Activated naive CD4-positive, alpha-beta T cell treated with anti-CD3 and anti-CD28 coated beads, Interleukin-2, amount 10 ng/mL, durations not matched to agents 7 days and 5 days (primary cell): ENCODE results near the gene NUP153.

Experiments
- CTCF ChIA-PET: fragments of 350-600 bp; sonication (Branson Sonifier 250); formaldehyde crosslinking; loops from one replicate; lab custom pipeline; 2021; ENCODE audit warnings: antibody characterized with exemption; lab: Charles Lee
- DNase-seq: peaks from one replicate; pipeline ENCODE4 v3.0.0-alpha.2; 2020
- H3K27ac Mint-ChIP-seq: one replicate; pipeline ENCODE4 v1.8.0; 2021; ENCODE audit warnings: mild to moderate bottlenecking, moderate library complexity, mixed read lengths
- H3K27me3 Mint-ChIP-seq: one replicate; pipeline ENCODE4 v1.8.0; 2021; ENCODE audit warnings: mild to moderate bottlenecking, mixed read lengths
- H3K36me3 Mint-ChIP-seq: one replicate; pipeline ENCODE4 v1.8.0; 2021; ENCODE audit warnings: mixed read lengths
- H3K4me1 Mint-ChIP-seq: one replicate; pipeline ENCODE4 v1.8.0; 2021; ENCODE audit warnings: mixed read lengths
- H3K4me3 Mint-ChIP-seq: one replicate; pipeline ENCODE4 v1.8.0; 2021; ENCODE audit warnings: mild to moderate bottlenecking, moderate library complexity, mixed read lengths
- H3K9me3 Mint-ChIP-seq: one replicate; pipeline ENCODE4 v1.8.0; 2021; ENCODE audit warnings: mixed read lengths

Gene NUP153

DNA sequence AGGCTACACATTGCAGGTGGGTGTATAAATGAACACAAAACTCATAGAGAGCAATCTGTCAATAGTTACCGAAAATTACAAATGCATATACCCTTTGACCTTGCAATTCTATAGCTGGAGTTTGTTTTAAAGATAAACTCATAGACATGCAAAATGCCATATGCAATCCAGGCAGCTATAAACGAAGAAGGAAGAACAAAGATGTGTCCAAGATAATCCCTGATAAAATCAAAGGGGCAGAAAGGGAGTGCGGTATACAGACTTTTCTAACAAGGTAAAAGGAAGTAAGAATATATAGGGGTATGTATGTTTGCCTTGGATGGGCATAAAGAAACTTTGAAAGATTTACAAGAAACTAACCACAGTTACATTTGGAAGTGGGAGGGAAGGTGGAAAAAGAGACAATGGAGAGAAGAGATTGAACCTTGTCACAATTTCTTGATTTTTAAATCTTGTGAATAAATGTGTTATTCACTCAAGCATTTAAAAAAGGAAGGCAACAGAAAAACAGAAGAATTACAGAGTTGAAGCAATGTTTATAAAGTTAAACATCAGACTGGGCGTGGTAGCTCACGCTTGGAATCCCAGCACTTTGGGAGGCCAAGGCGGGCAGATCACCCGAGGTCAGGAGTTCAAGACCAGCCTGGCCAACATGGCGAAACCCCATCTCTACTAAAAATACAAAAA is 76.8 kb downstream of the NUP153 start:
- H3K27ac Mint-ChIP-seq = no peak overlapping the region
- CTCF ChIA-PET = no interaction called here

DNA sequence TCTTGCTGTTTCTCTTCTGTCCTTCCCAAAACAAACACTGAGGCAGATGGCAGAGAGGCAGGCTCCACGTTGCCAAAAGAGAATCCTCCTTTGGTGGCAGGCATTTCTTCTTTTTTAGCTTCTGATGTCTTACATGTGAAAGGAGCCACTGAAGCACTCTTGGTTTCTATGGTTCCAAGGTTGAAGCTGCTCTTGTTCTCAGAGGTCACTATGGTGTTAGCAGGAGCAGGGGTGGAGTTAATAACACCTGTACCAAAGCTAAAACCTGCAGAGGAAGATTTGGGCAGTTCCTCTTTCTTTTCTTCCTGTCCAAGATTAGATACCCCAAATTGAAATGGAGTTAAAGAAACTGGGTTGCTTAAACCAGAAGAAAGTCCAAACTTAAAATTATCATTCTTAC is 77.9 kb downstream of the NUP153 start:
- CTCF ChIA-PET = no interaction called here
- Mint-ChIP-seq H3K4me1 (peaks cover 17% of the 10 kb centered on the region), H3K36me3 (peaks cover 63% of the 10 kb centered on the region)

More for the DNA sequence above, 76.8 kb downstream of the NUP153 start:
- Mint-ChIP-seq H3K9me3 (no peaks in the 10 kb centered on the region), H3K4me1 (peaks cover 26% of the 10 kb centered on the region), H3K4me3 (no peak overlapping the region), H3K27me3 (no peaks in the 10 kb centered on the region), H3K36me3 (peaks cover 61% of the 10 kb centered on the region)
- DNase-seq = no peak

DNA sequence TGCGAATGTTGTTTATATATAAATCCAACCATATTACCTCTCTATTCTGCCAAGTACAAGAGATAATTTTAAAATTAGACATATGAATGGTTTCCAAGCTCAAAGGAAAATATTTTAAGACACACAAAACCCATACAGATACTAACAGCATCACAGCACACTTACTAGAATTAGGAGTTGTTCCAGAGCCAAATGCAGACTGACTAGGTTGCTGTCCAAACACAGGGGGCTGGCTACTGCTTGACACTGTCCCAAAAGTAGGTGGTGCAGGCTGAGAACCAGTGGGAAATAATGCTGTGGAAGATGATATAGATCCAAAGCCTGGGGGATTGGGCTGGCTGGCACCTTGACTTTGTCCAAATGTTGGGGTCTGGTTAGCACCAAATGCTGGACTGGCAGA is 82.3 kb downstream of the NUP153 start:
- Mint-ChIP-seq H3K4me3 (no peak overlapping the region), H3K27ac (peak overlapping the region; percentile 19), H3K27me3 (no peaks in the 10 kb centered on the region), H3K9me3 (no peaks in the 10 kb centered on the region), H3K4me1 (peaks cover 15% of the 10 kb centered on the region), H3K36me3 (peaks cover 59% of the 10 kb centered on the region)
- no peak for DNase-seq
- CTCF ChIA-PET = no interaction called here

More for the DNA sequence above, 77.9 kb downstream of the NUP153 start:
- H3K27me3 Mint-ChIP-seq = no peaks in the 10 kb centered on the region
- no peaks in the 10 kb centered on the region for H3K9me3 Mint-ChIP-seq
- no peak overlapping the region for H3K27ac Mint-ChIP-seq
- DNase-seq = no peak
- no peak overlapping the region for H3K4me3 Mint-ChIP-seq

DNA sequence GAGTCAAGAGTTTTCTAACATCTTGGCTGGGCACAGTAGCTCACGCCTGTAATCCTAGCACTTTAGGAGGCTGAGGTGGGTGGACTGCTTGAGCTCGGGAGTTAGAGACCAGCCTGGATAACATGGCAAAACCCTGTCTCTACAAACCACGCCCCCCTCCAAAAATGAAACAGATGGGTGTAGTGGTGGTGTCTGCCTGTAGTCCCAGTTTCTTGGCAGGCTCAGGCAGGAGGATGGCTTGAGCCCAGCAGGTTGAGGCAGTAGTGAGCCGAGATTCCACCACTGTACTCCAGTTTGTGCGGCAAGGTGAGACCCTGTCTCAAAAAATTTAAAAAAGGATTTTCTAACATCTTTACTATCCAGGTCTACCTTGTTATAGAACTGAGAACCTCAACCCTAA is 84.6 kb downstream of the NUP153 start:
- Mint-ChIP-seq H3K4me1 (peaks cover 15% of the 10 kb centered on the region), H3K9me3 (no peaks in the 10 kb centered on the region), H3K4me3 (no peak overlapping the region), H3K36me3 (peaks cover 56% of the 10 kb centered on the region), H3K27ac (no peak overlapping the region), H3K27me3 (no peaks in the 10 kb centered on the region)
- no peak for DNase-seq
- CTCF ChIA-PET = interaction anchor here (0.5 kb wide), 1 partner anchor 33 kb away, joined by 3 read pairs; no protein-coding TSS in a partner anchor

DNA sequence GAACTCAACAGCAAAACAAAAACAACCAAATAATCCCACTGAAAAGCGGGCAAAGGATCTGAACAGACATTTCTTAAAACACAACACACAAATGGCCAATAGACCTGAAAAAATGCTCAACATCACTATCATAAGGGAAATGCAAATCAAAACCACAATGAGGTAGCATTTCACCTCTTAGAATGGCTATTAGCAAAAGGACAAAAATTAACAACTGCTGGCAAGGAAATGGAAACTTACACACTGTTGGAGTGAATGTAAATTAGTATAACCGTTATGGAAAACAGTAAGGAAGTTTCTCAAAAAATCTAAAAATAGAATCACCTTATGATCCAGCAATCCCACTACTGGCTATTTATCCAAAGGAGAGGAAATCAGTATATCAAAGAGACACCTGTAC is 85.7 kb downstream of the NUP153 start:
- DNase-seq = no peak
- no peaks in the 10 kb centered on the region for H3K9me3 Mint-ChIP-seq
- no peaks in the 10 kb centered on the region for H3K27me3 Mint-ChIP-seq
- CTCF ChIA-PET = interaction anchor here (0.9 kb wide), 1 partner anchor 19 kb away, joined by 4 read pairs; no protein-coding TSS in a partner anchor
- H3K4me1 Mint-ChIP-seq = peaks cover 15% of the 10 kb centered on the region
- H3K4me3 Mint-ChIP-seq = no peak overlapping the region
- H3K36me3 Mint-ChIP-seq = peaks cover 60% of the 10 kb centered on the region
- peak overlapping the region; percentile 14 for H3K27ac Mint-ChIP-seq

DNA sequence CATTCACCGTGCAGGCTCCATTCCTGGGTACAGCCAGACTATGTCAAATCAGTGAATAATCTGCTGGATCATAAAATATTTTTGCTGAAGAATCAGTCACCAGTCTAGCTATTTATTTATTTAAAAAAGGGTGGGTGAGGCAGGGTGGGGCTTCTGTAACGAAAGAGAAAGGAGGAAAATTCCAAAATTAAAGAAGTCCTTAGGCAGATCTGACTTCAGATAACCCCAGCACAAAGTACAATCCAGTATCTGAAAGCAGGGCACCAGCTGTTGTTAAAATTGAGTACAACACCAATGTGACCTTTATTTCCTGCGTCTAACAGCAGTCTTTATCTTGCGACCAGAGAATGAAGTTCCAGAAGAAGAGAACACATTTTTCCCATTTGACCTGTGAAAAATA is 90.9 kb downstream of the NUP153 start:
- Mint-ChIP-seq H3K36me3 (peaks cover 48% of the 10 kb centered on the region), H3K4me3 (no peak overlapping the region), H3K27me3 (no peaks in the 10 kb centered on the region), H3K9me3 (no peaks in the 10 kb centered on the region), H3K27ac (no peak overlapping the region), H3K4me1 (peaks cover 6% of the 10 kb centered on the region)
- DNase-seq = no peak
- CTCF ChIA-PET = no interaction called here

DNA sequence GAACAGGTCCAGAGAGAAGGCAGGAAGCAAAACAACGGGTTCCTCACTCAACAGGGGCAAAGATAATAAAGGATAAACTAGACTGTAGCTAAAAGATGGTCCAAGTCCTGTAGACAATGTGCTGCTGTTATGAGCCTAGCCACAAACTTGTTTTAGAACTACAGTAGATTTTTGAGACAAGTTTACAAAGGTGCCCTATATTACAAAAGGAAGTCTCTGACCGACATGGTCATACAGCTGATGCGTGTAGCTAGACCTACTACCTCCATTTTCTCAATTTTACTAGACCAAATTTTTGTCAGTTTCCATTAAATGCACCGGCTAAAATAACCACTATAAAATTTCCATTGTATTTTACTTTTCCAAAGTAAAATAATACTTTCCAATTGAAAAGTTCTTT is 94.7 kb downstream of the NUP153 start:
- Mint-ChIP-seq H3K9me3 (no peaks in the 10 kb centered on the region), H3K27me3 (no peaks in the 10 kb centered on the region), H3K4me3 (no peak overlapping the region), H3K27ac (no peak overlapping the region), H3K36me3 (peaks cover 30% of the 10 kb centered on the region), H3K4me1 (no peaks in the 10 kb centered on the region)
- CTCF ChIA-PET = no interaction called here
- no peak for DNase-seq

DNA sequence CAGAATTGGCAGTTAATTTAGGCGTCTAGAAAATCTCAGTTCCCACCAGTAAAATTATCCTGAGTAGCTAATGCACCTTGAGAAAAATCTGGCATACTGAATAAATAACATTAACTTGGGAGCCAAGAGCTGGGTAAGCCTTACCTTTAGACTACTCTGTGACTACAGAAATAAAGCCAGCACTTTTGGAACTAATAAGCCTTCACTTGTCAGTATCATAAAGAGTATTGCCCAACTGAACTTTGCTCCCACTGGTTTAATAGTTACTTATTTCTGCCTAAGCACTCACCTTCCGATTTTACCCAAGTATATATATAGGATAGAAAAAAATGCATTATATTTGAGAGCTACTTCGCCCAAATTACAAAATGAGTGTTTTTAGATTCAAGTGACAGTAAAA is 95.9 kb downstream of the NUP153 start:
- H3K4me3 Mint-ChIP-seq = no peak overlapping the region
- DNase-seq = no peak
- CTCF ChIA-PET = no interaction called here
- H3K36me3 Mint-ChIP-seq = peaks cover 32% of the 10 kb centered on the region
- no peaks in the 10 kb centered on the region for H3K27me3 Mint-ChIP-seq
- H3K9me3 Mint-ChIP-seq = no peaks in the 10 kb centered on the region
- H3K4me1 Mint-ChIP-seq = no peaks in the 10 kb centered on the region
- no peak overlapping the region for H3K27ac Mint-ChIP-seq

DNA sequence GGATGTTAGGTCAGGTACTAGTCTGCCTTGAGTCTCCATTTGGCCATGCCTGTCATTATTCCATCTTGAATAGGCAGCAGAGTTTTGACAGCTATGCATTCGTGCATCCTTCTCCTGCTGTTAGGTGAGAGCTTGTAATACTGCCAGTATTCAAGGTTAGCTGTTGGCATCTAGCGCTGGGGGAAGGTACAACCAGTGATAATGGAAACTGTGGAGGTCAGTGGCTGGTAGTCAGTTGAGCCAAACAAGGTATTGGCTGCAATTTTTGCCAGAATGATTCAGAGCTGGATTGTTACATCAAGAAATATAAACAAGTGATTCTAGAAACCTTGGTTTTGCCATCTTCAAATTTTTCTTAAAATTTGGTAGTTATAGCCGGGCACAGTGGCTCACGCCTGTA is 100.1 kb downstream of the NUP153 start:
- peaks cover 39% of the 10 kb centered on the region for H3K36me3 Mint-ChIP-seq
- no peaks in the 10 kb centered on the region for H3K9me3 Mint-ChIP-seq
- peaks cover 26% of the 10 kb centered on the region for H3K4me1 Mint-ChIP-seq
- H3K4me3 Mint-ChIP-seq = no peak overlapping the region
- DNase-seq = no peak
- no peaks in the 10 kb centered on the region for H3K27me3 Mint-ChIP-seq
- CTCF ChIA-PET = no interaction called here
- H3K27ac Mint-ChIP-seq = no peak overlapping the region

DNA sequence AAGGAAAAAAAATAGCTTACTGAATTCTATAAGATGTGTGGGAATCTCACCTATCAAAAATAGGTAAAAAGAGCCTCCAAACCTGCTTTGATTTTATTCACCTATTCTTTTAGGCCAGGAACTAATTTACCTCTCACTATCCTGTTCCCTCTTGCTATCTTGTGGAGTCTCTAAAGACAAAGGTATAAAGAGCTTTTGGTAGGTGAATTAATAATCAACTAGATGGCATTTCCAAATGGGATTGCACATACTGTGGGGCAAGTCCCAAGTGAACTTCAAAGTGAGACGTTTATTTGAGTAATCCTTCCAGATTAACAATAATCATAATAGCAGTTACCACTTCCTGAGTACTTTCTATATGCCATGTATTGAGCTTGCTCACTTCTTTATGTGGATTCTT is 103.8 kb downstream of the NUP153 start:
- H3K9me3 Mint-ChIP-seq = no peaks in the 10 kb centered on the region
- peaks cover 2% of the 10 kb centered on the region for H3K27me3 Mint-ChIP-seq
- peaks cover 44% of the 10 kb centered on the region for H3K4me1 Mint-ChIP-seq
- H3K36me3 Mint-ChIP-seq = peaks cover 32% of the 10 kb centered on the region
- DNase-seq = no peak
- no peak overlapping the region for H3K27ac Mint-ChIP-seq
- H3K4me3 Mint-ChIP-seq = no peak overlapping the region
- CTCF ChIA-PET = interaction anchor here (1.1 to 1.4 kb wide), 2 partner anchors 19 to 31 kb away, joined by 4 read pairs; no protein-coding TSS in a partner anchor

DNA sequence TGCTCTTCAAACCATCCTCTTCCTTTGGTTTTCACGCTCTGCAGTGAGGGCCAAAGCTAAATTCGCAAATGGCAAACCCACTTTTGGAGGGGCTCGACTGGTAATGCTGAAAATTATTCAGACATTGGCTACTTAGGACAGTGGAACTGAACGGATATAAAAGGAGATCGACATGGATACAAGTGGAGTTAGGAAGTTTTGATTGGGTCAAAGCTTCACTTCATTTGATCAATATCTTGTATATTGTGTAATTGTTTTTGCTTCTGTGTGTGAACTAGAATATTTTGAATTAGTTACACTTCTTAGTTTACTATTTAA is 105.4 kb downstream of the NUP153 start:
- CTCF ChIA-PET = interaction anchor here (0.9 to 1.4 kb wide), 3 partner anchors 20 to 202 kb away, joined by 3 to 4 read pairs (median 4); no protein-coding TSS in a partner anchor
- no peak for DNase-seq
- peaks cover 45% of the 10 kb centered on the region for H3K4me1 Mint-ChIP-seq
- peak overlapping the region; percentile 79 for H3K4me3 Mint-ChIP-seq
- H3K27ac Mint-ChIP-seq = peak overlapping the region; percentile 86
- peaks cover 28% of the 10 kb centered on the region for H3K36me3 Mint-ChIP-seq
- H3K27me3 Mint-ChIP-seq = peaks cover 5% of the 10 kb centered on the region
- no peaks in the 10 kb centered on the region for H3K9me3 Mint-ChIP-seq

DNA sequence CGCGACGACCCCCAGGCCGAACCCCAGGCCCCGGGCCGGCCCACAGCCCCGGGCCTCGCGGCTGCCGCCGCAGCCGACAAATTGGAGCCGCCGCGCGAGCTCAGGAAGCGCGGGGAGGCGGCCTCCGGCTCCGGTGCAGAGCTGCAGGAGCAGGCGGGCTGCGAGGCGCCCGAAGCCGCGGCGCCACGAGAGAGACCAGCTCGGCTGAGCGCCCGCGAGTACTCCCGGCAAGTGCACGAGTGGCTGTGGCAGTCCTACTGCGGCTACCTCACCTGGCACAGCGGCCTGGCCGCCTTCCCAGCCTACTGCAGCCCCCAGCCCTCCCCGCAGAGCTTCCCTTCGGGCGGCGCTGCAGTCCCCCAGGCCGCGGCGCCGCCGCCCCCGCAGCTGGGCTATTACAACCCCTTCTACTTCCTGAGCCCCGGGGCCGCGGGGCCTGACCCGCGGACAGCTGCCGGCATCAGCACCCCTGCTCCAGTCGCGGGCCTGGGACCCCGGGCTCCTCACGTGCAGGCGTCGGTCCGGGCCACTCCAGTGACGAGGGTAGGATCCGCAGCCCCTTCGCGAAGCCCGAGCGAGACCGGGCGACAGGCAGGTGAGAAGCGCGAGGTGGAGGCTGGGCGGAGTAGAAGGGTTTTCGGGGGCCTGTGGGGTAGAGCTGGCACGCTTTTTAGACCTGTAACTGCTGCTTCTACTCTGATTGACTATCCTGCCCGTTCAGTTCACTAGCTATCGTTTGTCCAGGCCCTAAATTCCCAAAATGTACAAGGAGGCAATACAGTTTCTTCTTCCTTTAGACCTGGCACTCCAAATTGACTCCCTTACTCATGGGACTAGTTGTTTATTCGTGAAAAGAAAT is 106.0 kb downstream of the NUP153 start:
- DNase-seq = peak; percentile 61
- Mint-ChIP-seq H3K27ac (peak overlapping the region; percentile 88), H3K4me3 (peak overlapping the region; percentile 79), H3K27me3 (peaks cover 5% of the 10 kb centered on the region), H3K9me3 (no peaks in the 10 kb centered on the region), H3K4me1 (peaks cover 45% of the 10 kb centered on the region), H3K36me3 (peaks cover 25% of the 10 kb centered on the region)
- CTCF ChIA-PET = interaction anchor here (0.9 to 1.1 kb wide), 2 partner anchors 20 to 107 kb away, joined by 3 read pairs; no protein-coding TSS in a partner anchor

DNA sequence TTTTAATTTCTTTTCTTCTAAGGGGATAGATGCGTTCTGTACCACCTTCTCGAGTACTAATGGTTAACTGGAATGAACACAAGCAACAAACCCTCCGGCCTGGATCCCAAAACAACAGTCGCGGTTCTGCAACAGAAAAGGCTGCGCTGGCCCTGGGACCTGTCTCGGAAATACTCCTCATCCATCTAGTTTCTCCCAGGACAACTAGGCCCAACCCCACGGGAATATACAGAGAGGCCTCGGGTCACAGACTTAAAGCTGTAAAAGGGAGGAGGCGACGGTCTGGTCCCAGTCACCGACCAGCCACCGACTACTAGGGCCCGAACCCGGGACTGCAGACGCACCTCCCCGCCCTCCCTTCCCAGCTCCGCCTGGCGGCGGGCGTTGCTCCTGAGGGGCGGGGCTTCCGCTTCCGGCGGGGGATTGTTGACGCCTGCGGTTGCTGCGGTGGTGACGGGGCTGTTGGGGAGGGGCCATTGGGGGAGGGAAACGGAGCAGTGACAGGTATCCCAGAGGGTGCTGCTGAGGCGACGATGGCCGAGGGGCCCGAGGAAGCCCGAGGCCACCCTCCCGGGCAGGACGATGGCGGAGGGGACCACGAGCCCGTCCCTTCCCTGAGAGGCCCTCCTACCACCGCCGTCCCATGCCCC is 106.7 kb downstream of the NUP153 start, which contains the start of gene FAM8A1:
Gene FAM8A1, plus strand, starts transcription at position 426 of the 650 bp plus-strand sequence. Its CDS starts 108 bp downstream, at position 534.
- Mint-ChIP-seq H3K4me3 (peak within 1 kb of the TSS; percentile 79), H3K4me1 (peaks cover 45% of the 10 kb centered on the region), H3K9me3 (no peaks in the 10 kb centered on the region), H3K27ac (peak within 1 kb of the TSS; percentile 88), H3K27me3 (peaks cover 5% of the 10 kb centered on the region), H3K36me3 (peaks cover 22% of the 10 kb centered on the region)
- peak; percentile 97 for DNase-seq
- CTCF ChIA-PET = interaction anchor here (1.1 kb wide), 1 partner anchor 108 kb away, joined by 3 read pairs; no protein-coding TSS in a partner anchor

DNA sequence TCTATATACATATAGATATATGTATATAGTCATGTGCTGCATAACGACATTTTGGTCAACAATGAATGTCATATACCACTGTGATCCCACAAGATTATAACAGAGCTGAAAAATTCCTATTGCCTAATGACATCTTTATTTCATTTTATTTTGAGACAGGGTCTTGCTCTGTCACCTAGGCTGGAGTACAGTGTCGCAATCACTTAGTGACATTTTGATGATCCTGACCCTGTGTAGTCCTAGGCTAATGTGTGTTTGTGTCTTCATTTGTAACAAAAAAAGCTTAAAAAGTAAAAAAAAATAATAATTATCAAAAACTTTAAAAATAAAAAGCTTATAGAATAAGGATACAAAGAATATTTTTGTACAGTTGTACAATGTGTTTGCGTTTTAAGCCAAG is 110.6 kb downstream of the NUP153 start:
- H3K9me3 Mint-ChIP-seq = no peaks in the 10 kb centered on the region
- peaks cover 20% of the 10 kb centered on the region for H3K4me1 Mint-ChIP-seq
- H3K27me3 Mint-ChIP-seq = peaks cover 11% of the 10 kb centered on the region
- peaks cover under 1% of the 10 kb centered on the region for H3K36me3 Mint-ChIP-seq
- no peak overlapping the region for H3K27ac Mint-ChIP-seq
- DNase-seq = no peak
- H3K4me3 Mint-ChIP-seq = no peak overlapping the region
- CTCF ChIA-PET = no interaction called here
